Caki2 (cell line): Measurements from ENCODE around the gene MCUB. TPM values are rescaled to one million over a fixed set of nuclear protein-coding genes. Genes with fewer than 3 reads are reported as not detected.

Experiments
- DNase-seq: peaks from one replicate; pipeline ENCODE4 v3.0.0-alpha.2; 2015; ENCODE audit warnings: low read depth
- in situ Hi-C: cut with HindIII; loops from 2 replicates; pipeline ENCODE4 v1.10.0; 2016; ENCODE audit warnings: low sequenced_read_pairs, low pct_unique_long_range_greater_than_20kb, mixed read lengths
- total RNA-seq: library from RNA; depleted of rRNA; stranded (reverse); fragments of >200 nt; shearing (Covaris generic); gene quantifications from 2 replicates; pipeline ENCODE4 v1.2.3, GENCODE V29; 2014; ENCODE audit warnings: low replicate concordance; rRNA removed

MCUB gene
- total RNA-seq, 1 experiment from 2014 or later: 65.8 TPM

DNA sequence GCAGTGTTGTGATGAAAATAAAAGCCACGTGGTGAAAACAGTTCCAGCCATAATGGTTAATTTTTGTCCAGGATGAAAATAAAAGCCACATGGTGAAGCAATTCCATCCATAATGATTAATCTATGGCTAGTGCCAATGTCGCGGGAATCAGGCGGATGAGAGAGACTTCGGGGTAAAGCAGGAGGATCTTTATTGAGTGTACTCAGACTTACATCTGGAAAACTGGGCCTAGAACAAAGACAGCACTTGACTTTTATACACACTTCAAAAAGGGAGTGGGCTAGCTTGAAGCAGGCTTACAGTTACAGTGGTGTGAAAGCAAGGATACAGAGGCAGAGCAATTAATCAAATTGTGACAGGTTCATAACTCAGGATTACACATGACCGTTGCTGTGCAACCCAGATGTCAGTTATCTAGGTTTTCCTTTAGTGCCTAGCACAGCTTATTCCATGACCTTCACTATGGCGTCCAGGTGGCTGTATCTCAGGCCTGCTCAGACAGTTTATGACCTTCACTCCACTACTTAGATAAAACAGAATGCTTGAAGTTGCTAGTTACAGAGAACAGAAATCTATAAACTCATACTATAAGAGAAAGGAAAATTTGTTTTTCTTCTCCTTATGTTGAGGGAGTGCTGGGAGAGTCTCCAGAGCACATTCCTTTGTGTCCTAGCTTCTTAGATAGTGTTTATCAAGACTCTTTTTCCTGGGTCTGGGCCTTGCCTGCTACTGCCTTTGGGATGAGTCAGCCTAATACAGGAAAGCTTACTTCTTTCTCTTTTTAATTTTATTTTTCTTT is 175.7 kb downstream of the MCUB start:
- peak; percentile 6 for DNase-seq
- in situ Hi-C loops: no loop called here

Other genes starting within 250 kb of the MCUB start
- gene SEC24B, start 126.4 kb upstream of the MCUB start, total RNA-seq: 5.1 and 5.7 TPM in 2 replicates
- 32.7 and 34.1 TPM in 2 replicates for gene CASP6, start 143.2 kb downstream of the MCUB start, total RNA-seq
- gene PLA2G12A, start 169.8 kb downstream of the MCUB start, total RNA-seq: 11.4 and 17.3 TPM in 2 replicates
- gene CFI, start 241.8 kb downstream of the MCUB start, total RNA-seq: 1.6 TPM in 1 of 2 replicates, not detected in the other